ENCODE results near the gene CFAP53. TPM values are rescaled to one million over a fixed set of nuclear protein-coding genes. Genes with fewer than 3 reads are reported as not detected.

Gene CFAP53
- polyA plus RNA-seq, 1 of the 3 experiments (the other 2 are of a cell fraction), result 1.6 TPM

DNA sequence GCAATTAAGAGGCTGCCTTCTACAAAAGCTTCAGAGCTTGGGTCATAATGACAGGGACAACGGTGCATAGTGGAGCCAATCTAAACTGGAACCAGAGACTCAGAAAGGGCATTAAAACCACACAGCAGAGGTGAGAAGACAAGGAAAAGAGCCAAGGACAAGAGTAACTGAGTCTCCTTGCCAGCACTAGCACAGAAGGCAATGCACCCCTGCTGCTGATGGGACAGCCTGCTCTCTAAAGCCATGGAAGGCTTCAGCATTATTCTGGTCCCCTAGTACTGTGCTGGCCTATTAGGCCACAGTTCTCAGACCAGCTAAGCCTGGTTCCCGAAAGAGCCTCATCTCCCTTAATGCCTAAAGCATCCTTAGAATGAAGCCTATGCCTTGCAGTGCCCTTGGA lies 86.8 kb downstream of the CFAP53 start:
- Histone ChIP-seq H3K79me2 (ENCODE audit: insufficient read depth) (no peaks in the 10 kb centered on the region), H3K4me2 (no peak overlapping the region), H3F3A (replicated peaks; ENCODE audit: insufficient read depth) (no peaks in the 10 kb centered on the region), H3K9me2 (no peaks in the 10 kb centered on the region), H3K9ac (no peak overlapping the region), H3K27ac (ENCODE audit: low read depth in 2 of 2, low read length in 1 of 2) (no peak overlapping the region), H3K36me3 (replicated peaks in 1 of 2; ENCODE audit: control insufficient read depth in 1 of 2, insufficient read depth in 2 of 2, low read length in 1 of 2) (no peaks in the 10 kb centered on the region), H2AFZ (ENCODE audit: low read depth) (no peak overlapping the region), H3K4me1 (ENCODE audit: control insufficient read depth in 1 of 2, insufficient read depth in 2 of 2, low read depth in 1 of 2, low read length in 1 of 2) (peaks cover 0 to 5% of the 10 kb centered on the region in 2 experiments; a peak in 1 of 4 replicates), H4K20me1 (ENCODE audit: insufficient read depth) (no peaks in the 10 kb centered on the region), H3K27me3 (ENCODE audit: insufficient read depth) (no peaks in the 10 kb centered on the region; the same call in 1 of the 2 replicates), H3K9me3 (no peaks in the 10 kb centered on the region), H3K4me3 (ENCODE audit: low read depth in 2 of 2, low read length in 1 of 2) (no peak overlapping the region)
- no peak for DNase-seq
- TF ChIP-seq, protein P1, sequence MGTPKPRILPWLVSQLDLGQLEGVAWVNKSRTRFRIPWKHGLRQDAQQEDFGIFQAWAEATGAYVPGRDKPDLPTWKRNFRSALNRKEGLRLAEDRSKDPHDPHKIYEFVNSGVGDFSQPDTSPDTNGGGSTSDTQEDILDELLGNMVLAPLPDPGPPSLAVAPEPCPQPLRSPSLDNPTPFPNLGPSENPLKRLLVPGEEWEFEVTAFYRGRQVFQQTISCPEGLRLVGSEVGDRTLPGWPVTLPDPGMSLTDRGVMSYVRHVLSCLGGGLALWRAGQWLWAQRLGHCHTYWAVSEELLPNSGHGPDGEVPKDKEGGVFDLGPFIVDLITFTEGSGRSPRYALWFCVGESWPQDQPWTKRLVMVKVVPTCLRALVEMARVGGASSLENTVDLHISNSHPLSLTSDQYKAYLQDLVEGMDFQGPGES (IDR thresholded peaks at IDR 0.05; ENCODE audit: low read depth, low read length), result no peak
- TF ChIP-seq MEF2A (IDR thresholded peaks at IDR 0.05; ENCODE audit: borderline replicate concordance, low read depth) (no peak), ZBTB33 (IDR thresholded peaks at IDR 0.05; ENCODE audit: borderline replicate concordance, low read depth) (no peak), RAD21 (IDR thresholded peaks at IDR 0.05; ENCODE audit: low read length) (no peak), NFIC (IDR thresholded peaks at IDR 0.05; ENCODE audit: borderline replicate concordance) (no peak), EZH2phosphoT487 (IDR thresholded peaks at IDR 0.05; ENCODE audit: borderline replicate concordance, low read depth) (no peak), RXRA (IDR thresholded peaks at IDR 0.05; ENCODE audit: borderline replicate concordance, low read depth) (no peak)
- POLR2A ChIA-PET, result no interaction called here
- 16% methylated on average over 2 of the region's 2 CpGs for WGBS (ENCODE audit: low lambda C conversion rate)
- CTCF ChIA-PET, result interaction anchor here (1.0 to 2.0 kb wide), 3 partner anchors 10 to 24 kb away, joined by 3 to 10 read pairs (median 6); partner anchors contain the start of gene MYO5B

GRCh38 chr18:50177294-50177992 lies 88.9 kb downstream of the CFAP53 start:
- H3K9ac ChIP-seq, result no peak overlapping the region
- no peaks in the 10 kb centered on the region for H4K20me1 ChIP-seq (ENCODE audit: insufficient read depth)
- ChIA-PET POLR2A (no interaction called here), CTCF (interaction anchor here (1.0 to 2.6 kb wide), 4 partner anchors 15 to 26 kb away, joined by 3 to 13 read pairs (median 4); partner anchors contain the start of gene MYO5B)
- no peaks in the 10 kb centered on the region for H3K9me3 ChIP-seq
- H3K36me3 ChIP-seq (replicated peaks in 1 of 2; ENCODE audit: control insufficient read depth in 1 of 2, insufficient read depth in 2 of 2, low read length in 1 of 2), result no peaks in the 10 kb centered on the region
- TF ChIP-seq YY1 (IDR thresholded peaks at IDR 0.05; ENCODE audit: low read depth), result no peak
- no peak for TF ChIP-seq GABPA (IDR thresholded peaks at IDR 0.05; ENCODE audit: low read depth)
- no peak overlapping the region for H3K27ac ChIP-seq (ENCODE audit: low read depth in 2 of 2, low read length in 1 of 2)
- no peak overlapping the region for H3K4me2 ChIP-seq
- H3K4me3 ChIP-seq (ENCODE audit: low read depth in 2 of 2, low read length in 1 of 2), result no peak overlapping the region
- no peaks in the 10 kb centered on the region for H3F3A ChIP-seq (replicated peaks; ENCODE audit: insufficient read depth)
- H3K27me3 ChIP-seq (ENCODE audit: insufficient read depth), result no peaks in the 10 kb centered on the region; the same call in 1 of the 2 replicates
- peaks cover 0 to 5% of the 10 kb centered on the region in 2 experiments; a peak in 1 of 4 replicates for H3K4me1 ChIP-seq (ENCODE audit: control insufficient read depth in 1 of 2, insufficient read depth in 2 of 2, low read depth in 1 of 2, low read length in 1 of 2)
- no peak for DNase-seq
- 14% methylated on average over 3 of the region's 3 CpGs for WGBS (ENCODE audit: low lambda C conversion rate)
- no peak overlapping the region for H2AFZ ChIP-seq (ENCODE audit: low read depth)
- H3K9me2 ChIP-seq, result no peaks in the 10 kb centered on the region
- no peaks in the 10 kb centered on the region for H3K79me2 ChIP-seq (ENCODE audit: insufficient read depth)

Small RNA genes within 50 kb of the gene (small RNA-seq; reads per million reads assigned to genes)
- 0 reads per million in 7 experiments for gene RN7SL310P

Other genes with a start within 250 kb of the CFAP53 start
- 1.2 and 1.3 TPM in 2 replicates for gene MYO5B, start 71.3 kb downstream of the CFAP53 start, polyA plus RNA-seq (2012; rRNA removed)
- gene MBD1, start 15.0 kb upstream of the CFAP53 start, polyA plus RNA-seq (2012; rRNA removed), result 70.6 and 72.3 TPM in 2 replicates
- 119 and 128 TPM in 2 replicates for gene CXXC1, start 21.2 kb upstream of the CFAP53 start, polyA plus RNA-seq (2012; rRNA removed)
- gene SKA1, start 108.6 kb upstream of the CFAP53 start, polyA plus RNA-seq (2012; rRNA removed), result 4.3 and 4.5 TPM in 2 replicates